OCI-LY7 (cell line): ENCODE results near the gene GET4.

ENCODE experiments used
- EZH2phosphoT487 ChIP-seq: fragments of 200-600 bp; sonication (generic); IDR thresholded peaks from 2 replicates; pipeline ENCODE4 v1.6.1; 2018; ENCODE audit warnings: low read depth, borderline replicate concordance, mild to moderate bottlenecking, mixed run types, antibody characterized with exemption, low read length, moderate library complexity, mixed read lengths
- TF ChIP-seq, protein P1 (sequence below): fragments of 200-600 bp; sonication (generic); conservative IDR thresholded peaks from 2 replicates; pipeline ENCODE4 v1.5.1; 2014; ENCODE audit warnings: mild to moderate bottlenecking, antibody characterized with exemption, low read length, moderate library complexity, mixed read lengths

DNA sequence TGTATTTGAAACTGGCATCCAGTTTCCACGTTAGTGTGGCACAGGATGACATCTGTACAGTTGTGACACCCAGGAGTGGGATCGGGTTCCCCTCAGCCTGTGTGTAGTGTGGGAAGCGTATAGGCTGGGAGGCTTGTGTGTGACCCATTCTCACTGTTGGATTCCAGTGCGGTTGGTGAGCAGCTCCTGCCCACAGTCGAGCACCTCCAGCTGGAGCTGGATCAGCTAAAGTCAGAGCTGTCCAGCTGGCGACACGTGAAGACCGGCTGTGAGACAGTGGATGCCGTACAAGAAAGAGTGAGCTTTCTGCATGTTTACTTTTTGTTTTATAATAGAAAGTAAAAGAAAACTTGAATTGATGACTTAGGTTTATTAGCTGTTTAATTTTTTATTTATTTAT lies 18.7 kb upstream of the GET4 start:
- TF ChIP-seq, protein P1, sequence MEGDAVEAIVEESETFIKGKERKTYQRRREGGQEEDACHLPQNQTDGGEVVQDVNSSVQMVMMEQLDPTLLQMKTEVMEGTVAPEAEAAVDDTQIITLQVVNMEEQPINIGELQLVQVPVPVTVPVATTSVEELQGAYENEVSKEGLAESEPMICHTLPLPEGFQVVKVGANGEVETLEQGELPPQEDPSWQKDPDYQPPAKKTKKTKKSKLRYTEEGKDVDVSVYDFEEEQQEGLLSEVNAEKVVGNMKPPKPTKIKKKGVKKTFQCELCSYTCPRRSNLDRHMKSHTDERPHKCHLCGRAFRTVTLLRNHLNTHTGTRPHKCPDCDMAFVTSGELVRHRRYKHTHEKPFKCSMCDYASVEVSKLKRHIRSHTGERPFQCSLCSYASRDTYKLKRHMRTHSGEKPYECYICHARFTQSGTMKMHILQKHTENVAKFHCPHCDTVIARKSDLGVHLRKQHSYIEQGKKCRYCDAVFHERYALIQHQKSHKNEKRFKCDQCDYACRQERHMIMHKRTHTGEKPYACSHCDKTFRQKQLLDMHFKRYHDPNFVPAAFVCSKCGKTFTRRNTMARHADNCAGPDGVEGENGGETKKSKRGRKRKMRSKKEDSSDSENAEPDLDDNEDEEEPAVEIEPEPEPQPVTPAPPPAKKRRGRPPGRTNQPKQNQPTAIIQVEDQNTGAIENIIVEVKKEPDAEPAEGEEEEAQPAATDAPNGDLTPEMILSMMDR, result no peak
- no peak for TF ChIP-seq EZH2phosphoT487
